WTC11 (cell line): ENCODE results near the gene RPS6KA2.

Experiments used
- CREB1 ChIP-seq: sonication (generic); formaldehyde crosslinking; IDR thresholded peaks from 2 replicates; pipeline ENCODE4 v1.8.0; 2023; ENCODE audit warnings: mild to moderate bottlenecking, missing genetic modification reagents
- ELF4 ChIP-seq: sonication (generic); formaldehyde crosslinking; IDR thresholded peaks from 2 replicates; pipeline ENCODE4 v1.8.1; 2022; ENCODE audit warnings: low read depth, mild to moderate bottlenecking, moderate library complexity, missing genetic modification reagents
- GABPB1 ChIP-seq: sonication (generic); formaldehyde crosslinking; IDR thresholded peaks from 2 replicates; pipeline ENCODE4 v1.8.1; 2023; ENCODE audit warnings: mild to moderate bottlenecking, missing genetic modification reagents
- PRDM15 ChIP-seq: sonication (generic); formaldehyde crosslinking; IDR thresholded peaks from 2 replicates; pipeline ENCODE4 v1.8.0; 2022; ENCODE audit warnings: missing genetic modification reagents
- USF1 ChIP-seq: sonication (generic); formaldehyde crosslinking; IDR thresholded peaks from 2 replicates; pipeline ENCODE4 v1.8.0; 2022; ENCODE audit warnings: mild to moderate bottlenecking, missing genetic modification reagents
- ZNF121 ChIP-seq: sonication (generic); formaldehyde crosslinking; IDR thresholded peaks from 2 replicates; pipeline ENCODE4 v1.8.0; 2023; ENCODE audit warnings: missing genetic modification reagents

GRCh38 chr6:166440729-166441128 is 186.3 kb downstream of the RPS6KA2 start:
- TF ChIP-seq GABPB1 (no peak), CREB1 (CRISPR knock-in tag) (no peak), ELF4 (CRISPR knock-in tag) (no peak), USF1 (no peak), ZNF121 (CRISPR knock-in tag) (no peak), PRDM15 (CRISPR knock-in tag) (no peak)
